HG02759 (cell line): ENCODE data around the gene GPN1.
"Not testable (repeated sequence)": the region's sequence is repeated elsewhere in the genome, so short reads cannot be mapped to it uniquely, and the experiment has no call there.

Experiments used
- ATAC-seq: cut with Tn5 transposase; IDR thresholded peaks from one replicate; pipeline ENCODE4 v1.9.1; 2021; ENCODE audit warnings: mild to moderate bottlenecking, moderate library complexity; ENCODE audit not compliant: unreplicated experiment

The GPN1 gene

GRCh38 chr2:27626921-27627320 lies 1.9 kb upstream of the GPN1 start:
- ATAC-seq, result not testable (repeated sequence)

- peak; percentile 34 for ATAC-seq
Observed at GRCh38 chr2:27627963-27628766, 685 bp upstream of the GPN1 start.

- not testable (repeated sequence) for ATAC-seq
Observed at GRCh38 chr2:27630257-27630656, 1.4 kb downstream of the GPN1 start.

GRCh38 chr2:27634291-27634690 lies 5.4 kb downstream of the GPN1 start:
- no peak for ATAC-seq

GRCh38 chr2:27636766-27637165 lies 7.9 kb downstream of the GPN1 start:
- no peak for ATAC-seq

GRCh38 chr2:27638037-27638637 lies 9.3 kb downstream of the GPN1 start:
- ATAC-seq, result no peak

- ATAC-seq, result no peak
Observed at GRCh38 chr2:27638709-27639108, 9.9 kb downstream of the GPN1 start.

GRCh38 chr2:27640722-27641245 lies 11.9 kb downstream of the GPN1 start:
- no peak for ATAC-seq

GRCh38 chr2:27645197-27645596 lies 16.3 kb downstream of the GPN1 start:
- ATAC-seq, result no peak

GRCh38 chr2:27647289-27647688 lies 18.4 kb downstream of the GPN1 start:
- ATAC-seq, result no peak

- no peak for ATAC-seq
Observed at GRCh38 chr2:27647737-27648136, 18.9 kb downstream of the GPN1 start.

GRCh38 chr2:27651056-27651455 lies 22.2 kb downstream of the GPN1 start:
- no peak for ATAC-seq

GRCh38 chr2:27652341-27652740 lies 23.5 kb downstream of the GPN1 start:
- no peak for ATAC-seq

GRCh38 chr2:27652790-27653189 lies 23.9 kb downstream of the GPN1 start:
- ATAC-seq, result no peak

GRCh38 chr2:27653397-27653796 lies 24.5 kb downstream of the GPN1 start:
- ATAC-seq, result no peak

GRCh38 chr2:27655155-27655951 lies 26.5 kb downstream of the GPN1 start:
- ATAC-seq, result no peak

- no peak for ATAC-seq
Observed at GRCh38 chr2:27661371-27661770, 32.5 kb downstream of the GPN1 start.

- peak; percentile 81 for ATAC-seq
Observed at GRCh38 chr2:27663285-27664153, 34.7 kb downstream of the GPN1 start, which contains the start of the genes SLC4A1AP and SUPT7L. Gene SLC4A1AP, plus strand, starts transcription at chr2:27663889. Its CDS starts 26 bp downstream, at chr2:27663915. Gene SUPT7L, minus strand, starts transcription at chr2:27663614. Its CDS starts 1,422 bp downstream, at chr2:27662192.

GRCh38 chr2:27664154-27664574 lies 35.3 kb downstream of the GPN1 start:
- no peak for ATAC-seq
